RPMI7951 (cell line): ENCODE data around the gene DNPEP. TPM values are rescaled to one million over a fixed set of nuclear protein-coding genes. Genes with fewer than 3 reads are reported as not detected.

Source experiments
- total RNA-seq: library from RNA; depleted of rRNA; stranded (reverse); fragments of >200 nt; shearing (Covaris generic); gene quantifications from 2 replicates; pipeline ENCODE4 v1.2.3, GENCODE V29; 2014; rRNA removed

The DNPEP gene
- total RNA-seq, 1 experiment from 2014 or later: 80.4 TPM

Other genes with a start within 250 kb of the DNPEP start
- 24.1 and 31.0 TPM in 2 replicates for gene NHEJ1, start 227.1 kb downstream of the DNPEP start, total RNA-seq
- 0.59 TPM in 1 of 2 replicates, not detected in the other for gene SLC23A3, start 217.9 kb downstream of the DNPEP start, total RNA-seq
- 40.2 and 41.2 TPM in 2 replicates for gene CNPPD1, start 211.0 kb downstream of the DNPEP start, total RNA-seq
- gene RETREG2, start 209.6 kb downstream of the DNPEP start, total RNA-seq: 63.2 and 67.8 TPM in 2 replicates
- 49.6 and 55.1 TPM in 2 replicates for gene ZFAND2B, start 181.1 kb downstream of the DNPEP start, total RNA-seq
- gene ABCB6, start 169.0 kb downstream of the DNPEP start, total RNA-seq: 29.8 and 41.6 TPM in 2 replicates
- 51.3 and 58.6 TPM in 2 replicates for gene ATG9A, start 158.3 kb downstream of the DNPEP start, total RNA-seq
- 27.5 and 28.8 TPM in 2 replicates for gene ANKZF1, start 158.1 kb downstream of the DNPEP start, total RNA-seq
- gene GLB1L, start 142.5 kb downstream of the DNPEP start, total RNA-seq: 30.0 and 35.0 TPM in 2 replicates
- gene STK16, start 142.4 kb downstream of the DNPEP start, total RNA-seq: 24.0 and 28.5 TPM in 2 replicates
- gene TUBA4B, start 134.7 kb downstream of the DNPEP start, total RNA-seq: not detected in 2 replicates
- gene TUBA4A, start 134.0 kb downstream of the DNPEP start, total RNA-seq: 31.1 and 42.2 TPM in 2 replicates
- 33.8 and 39.8 TPM in 2 replicates for gene DNAJB2, start 108.5 kb downstream of the DNPEP start, total RNA-seq
- gene PTPRN, start 78.5 kb downstream of the DNPEP start, total RNA-seq: 3.2 and 4.4 TPM in 2 replicates
- gene RESP18, start 55.2 kb downstream of the DNPEP start, total RNA-seq: not detected in 2 replicates
- 0.20 and 0.60 TPM in 2 replicates for gene DES, start 30.5 kb upstream of the DNPEP start, total RNA-seq
- gene SPEG, start 46.9 kb upstream of the DNPEP start, total RNA-seq: 32.7 and 33.3 TPM in 2 replicates
- gene GMPPA, start 111.0 kb upstream of the DNPEP start, total RNA-seq: 87.5 and 91.9 TPM in 2 replicates
- 0.10 TPM in 1 of 2 replicates, not detected in the other for gene ASIC4, start 126.6 kb upstream of the DNPEP start, total RNA-seq
- gene CHPF, start 155.9 kb upstream of the DNPEP start, total RNA-seq: 73.7 and 98.6 TPM in 2 replicates
- gene TMEM198, start 156.1 kb upstream of the DNPEP start, total RNA-seq: 2.3 and 2.6 TPM in 2 replicates
- 41.5 and 42.8 TPM in 2 replicates for gene OBSL1, start 183.6 kb upstream of the DNPEP start, total RNA-seq
- gene INHA, start 184.4 kb upstream of the DNPEP start, total RNA-seq: 0.10 and 0.12 TPM in 2 replicates
- 16.8 and 20.7 TPM in 2 replicates for gene STK11IP, start 209.9 kb upstream of the DNPEP start, total RNA-seq
- gene SLC4A3, start 239.7 kb upstream of the DNPEP start, total RNA-seq: 2.8 and 3.0 TPM in 2 replicates